K562 (cell line): ENCODE data around the gene TNFRSF18. TPM values are rescaled to one million over a fixed set of nuclear protein-coding genes. Genes with fewer than 3 reads are reported as not detected.

ENCODE experiments used
- ATF3 ChIP-seq, 2 experiments: fragments of 450-650 bp in 1 of 2; sonication (generic) in 1 of 2; formaldehyde crosslinking in 1 of 2; IDR thresholded peaks in 1 of 2; conservative IDR thresholded peaks in 1 of 2; 2 replicates each; pipeline versions ENCODE4 v1.6.1 to v1.8.1; 2016 to 2023; ENCODE audit warnings: mild to moderate bottlenecking in 2 of 2, moderate library complexity in 2 of 2, inconsistent platforms in 1 of 2, missing genetic modification reagents in 1 of 2
- DDX20 ChIP-seq: fragments of 450-650 bp; IDR thresholded peaks from 2 replicates; pipeline ENCODE4 v1.6.1; 2016; ENCODE audit warnings: missing genetic modification characterization, low read depth, mild to moderate bottlenecking, missing compliant biosample characterization, moderate library complexity
- EP400 ChIP-seq: fragments of 450-650 bp; IDR thresholded peaks from 2 replicates; pipeline ENCODE4 v1.6.1; 2017; ENCODE audit warnings: antibody characterized with exemption, mild to moderate bottlenecking, moderate library complexity
- FOXA1 ChIP-seq: fragments of 450-650 bp; IDR thresholded peaks from 2 replicates; pipeline ENCODE4 v1.6.1; 2016; ENCODE audit warnings: mild to moderate bottlenecking, borderline replicate concordance
- HIVEP1 ChIP-seq: fragments of 250-450 bp; sonication (Bioruptor Pico); IDR thresholded peaks from 2 replicates; pipeline ENCODE4 v1.4.0; 2020; ENCODE audit warnings: mild to moderate bottlenecking
- JUND ChIP-seq, 2 experiments: IDR thresholded peaks; 2 replicates in 1 of 2; 3 replicates in 1 of 2; pipeline ENCODE4 v1.6.1; 2011; ENCODE audit warnings: borderline replicate concordance in 2 of 2, low read depth in 2 of 2, low read length in 2 of 2, improper control_type of control experiment in 1 of 2, missing biosample characterization in 1 of 2, missing genetic modification characterization in 1 of 2, missing genetic modification reagents in 1 of 2
- POLR2B ChIP-seq: fragments of 450-650 bp; IDR thresholded peaks from 2 replicates; pipeline ENCODE4 v1.6.1; 2018; ENCODE audit warnings: low read depth; ENCODE audit not compliant: partially characterized antibody
- SNAPC5 ChIP-seq: fragments of 250-450 bp; sonication (Bioruptor Pico); IDR thresholded peaks from 2 replicates; pipeline ENCODE4 v1.8.0; 2021; ENCODE audit warnings: moderate library complexity, mild to moderate bottlenecking, inconsistent platforms
- TCF3 ChIP-seq: sonication (generic); formaldehyde crosslinking; IDR thresholded peaks from 2 replicates; pipeline ENCODE4 v1.4.0; 2020; ENCODE audit warnings: mild to moderate bottlenecking, missing genetic modification reagents
- TEAD1 ChIP-seq, 2 experiments: fragments of 450-650 bp in 1 of 2; sonication (generic) in 1 of 2; formaldehyde crosslinking; IDR thresholded peaks; 2 replicates each; pipeline versions ENCODE4 v1.4.0 to v1.8.0; 2020 to 2022; ENCODE audit warnings: mild to moderate bottlenecking in 2 of 2, missing genetic modification reagents in 1 of 2
- THRB ChIP-seq: fragments of 450-650 bp; formaldehyde crosslinking; conservative IDR thresholded peaks from 2 replicates; pipeline ENCODE4 v1.4.0; 2022; ENCODE audit warnings: mild to moderate bottlenecking, missing genetic modification characterization
- YBX1 ChIP-seq: fragments of 450-650 bp; IDR thresholded peaks from 2 replicates; pipeline ENCODE4 v1.7.1; 2016; ENCODE audit warnings: mild to moderate bottlenecking
- ZBTB11 ChIP-seq, 3 experiments: fragments of 200-800 bp in 1 of 3; fragments of 250-450 bp in 1 of 3; fragments of 450-650 bp in 1 of 3; sonication (Bioruptor Pico) in 1 of 3; sonication (Bioruptor generic) in 1 of 3; formaldehyde crosslinking in 1 of 3; IDR thresholded peaks; 2 replicates each; pipeline versions ENCODE4 v1.6.1 to v1.8.0; 2016 to 2022; ENCODE audit warnings: mild to moderate bottlenecking in 2 of 3, missing genetic modification characterization in 2 of 3, missing compliant biosample characterization in 1 of 3, moderate library complexity in 1 of 3
- ZFP36 ChIP-seq: fragments of 150-350 bp; IDR thresholded peaks from 2 replicates; pipeline ENCODE4 v1.6.1; 2018; ENCODE audit warnings: low read length, low read depth; ENCODE audit not compliant: partially characterized antibody
- ZKSCAN3 ChIP-seq: fragments of 250-450 bp; sonication (Bioruptor Pico); IDR thresholded peaks from 2 replicates; pipeline ENCODE4 v1.4.0; 2020
- ZNF174 ChIP-seq: fragments of 250-450 bp; sonication (Bioruptor Pico); IDR thresholded peaks from 2 replicates; pipeline ENCODE4 v1.4.0; 2020; ENCODE audit warnings: mild to moderate bottlenecking
- ZNF282 ChIP-seq: sonication (generic); formaldehyde crosslinking; IDR thresholded peaks from 2 replicates; pipeline ENCODE4 v1.8.1; 2023; ENCODE audit warnings: missing genetic modification reagents
- ZNF347 ChIP-seq: fragments of 450-650 bp; formaldehyde crosslinking; IDR thresholded peaks from 2 replicates; pipeline ENCODE4 v1.4.0; 2020; ENCODE audit warnings: low read depth, mild to moderate bottlenecking, moderate library complexity
- polyA plus RNA-seq, 8 experiments: library from polyadenylated mRNA; depleted of rRNA in 4 of 8; stranded (reverse) in 5 of 8; unstranded in 3 of 8; fragments of >200 nt; fragmentation: Nextera tagmentation in 2 of 8; fragmentation: Illumina TruSeq in 1 of 8; extraction: Ambion mirVana in 2 of 8; extraction: Trizol in 1 of 8; gene quantifications; 2 replicates each; pipeline versions ENCODE4 v1.2.1 to v1.2.3, GENCODE V29; 2011 to 2014; ENCODE audit warnings: inconsistent platforms in 1 of 8, missing spikeins in 1 of 8
- total RNA-seq, 7 experiments: library from RNA; depleted of rRNA in 6 of 7; stranded (reverse); fragments of >200 nt in 6 of 7; fragmentation: Illumina TruSeq in 2 of 7; extraction: Trizol in 2 of 7; gene quantifications; 2 replicates each; pipeline versions ENCODE4 v1.2.1 to v1.2.3, GENCODE V29; 2011 to 2021; ENCODE audit warnings: low replicate concordance in 1 of 7

Gene TNFRSF18
- total and polyA plus RNA-seq, 9 of the 15 experiments (the other 6 are each of a cell fraction or from before 2014, with no cell fraction given), result 0.24 to 0.27 TPM; not detected in 7

DNA sequence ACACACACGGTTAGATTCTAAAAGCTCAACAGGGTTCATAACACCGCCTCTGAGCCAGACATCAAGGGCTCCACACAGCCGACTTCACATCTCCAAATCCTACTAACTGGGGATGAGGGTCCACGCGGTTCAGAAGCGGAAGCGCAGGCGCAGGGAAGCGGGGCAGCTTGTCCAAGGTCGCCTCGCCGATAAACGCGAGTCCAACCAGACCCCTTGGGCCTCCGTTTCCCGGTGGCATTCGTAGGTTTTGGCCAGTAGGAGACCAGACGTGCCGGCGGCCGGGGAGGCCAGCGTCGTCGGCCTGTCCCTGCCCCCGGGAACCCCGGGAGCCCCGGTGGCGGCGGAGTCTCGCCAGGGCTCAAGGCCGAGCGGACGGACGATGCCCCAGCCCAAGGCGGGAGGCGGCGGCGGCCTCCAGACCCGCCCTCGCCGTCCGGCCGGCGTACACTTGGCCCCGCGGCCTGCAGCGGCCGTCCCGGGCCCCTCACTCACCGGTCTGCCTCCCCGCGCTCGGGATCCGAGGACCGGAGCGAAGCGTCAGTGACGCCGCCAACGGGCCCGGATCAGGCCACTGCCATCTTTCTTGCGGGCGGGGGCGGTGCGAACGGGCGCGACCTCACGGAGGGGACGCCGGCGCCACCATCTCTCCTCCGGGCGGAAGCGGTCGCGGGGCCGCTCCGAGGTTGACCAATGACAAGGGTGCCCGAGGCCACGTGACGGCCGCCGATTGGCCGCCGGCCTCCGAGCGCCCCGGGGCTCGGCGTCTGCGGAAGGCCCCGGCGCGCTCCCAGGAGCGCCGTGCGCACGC, 25.2 kb upstream of the TNFRSF18 start, which contains the start of gene SDF4 (continued):
- no peak for TF ChIP-seq YBX1
- TF ChIP-seq DDX20, result no peak
- TF ChIP-seq JUND (IDR thresholded peaks at IDR 0.05; ENCODE audit: borderline replicate concordance, low read depth, low read length), result peak; percentile 42; the same call in 1 of the 2 replicates
- TF ChIP-seq JUND (tag; IDR thresholded peaks at IDR 0.05; ENCODE audit: borderline replicate concordance, low read depth, low read length), result peak; percentile 20; the same call in 1 of the 3 replicates
- TF ChIP-seq FOXA1, result no peak
- TF ChIP-seq ZBTB11 (CRISPR knock-in tag; IDR thresholded peaks at IDR 0.05), result peak in 2 of 3 experiments; percentile 1 to 76; a peak in 3 of 6 replicates
- TF ChIP-seq ATF3 (IDR thresholded peaks at IDR 0.05), result no peak
- 0 out of 2 replicates have a peak, but pooled peaks have one; percentile 29 for TF ChIP-seq ATF3 (CRISPR knock-in tag; conservative IDR thresholded peaks at IDR 0.05)
- TF ChIP-seq ZFP36, result no peak
- no peak for TF ChIP-seq ZKSCAN3 (CRISPR knock-in tag)
- TF ChIP-seq TEAD1 (CRISPR knock-in tag; IDR thresholded peaks at IDR 0.05), result peak; percentile 51 to 57; a peak in 1 of 4 replicates
- TF ChIP-seq HIVEP1, result peak; percentile 63; the same call in 1 of the 2 replicates
- no peak for TF ChIP-seq THRB (CRISPR knock-in tag)
- peak; percentile 80 for TF ChIP-seq POLR2B
- no peak for TF ChIP-seq ZNF174 (CRISPR knock-in tag)
- no peak for TF ChIP-seq ZNF347 (CRISPR knock-in tag)
- 0 out of 2 replicates have a peak, but pooled peaks have one; percentile 7 for TF ChIP-seq TCF3 (CRISPR knock-in tag)
- TF ChIP-seq ZNF282 (CRISPR knock-in tag), result no peak
- TF ChIP-seq SNAPC5, result no peak
- TF ChIP-seq EP400, result peak; percentile 62; the same call in 1 of the 2 replicates
